ENCODE data around the gene GNPAT. TPM values are rescaled to one million over a fixed set of nuclear protein-coding genes. Genes with fewer than 3 reads are reported as not detected.

GNPAT gene
- total and polyA plus RNA-seq, 2 experiments from 2014 or later = 37.6 to 47.2 TPM

- no peaks in the 10 kb centered on the region for H3K9me2 ChIP-seq (ENCODE audit: insufficient read depth)
- no peaks in the 10 kb centered on the region for H3K4me1 ChIP-seq (ENCODE audit: insufficient read depth)
- peaks cover 5% of the 10 kb centered on the region; the same call in 1 of the 2 replicates for H3K36me3 ChIP-seq (ENCODE audit: low read depth)
- no peak overlapping the region for H2AFZ ChIP-seq
- no peak overlapping the region for H3K4me2 ChIP-seq (ENCODE audit: unreplicated experiment)
- TF ChIP-seq EZH2 (IDR thresholded peaks at IDR 0.05; ENCODE audit: insufficient read depth, poor library complexity, severe bottlenecking) (no peak), EZH2phosphoT487 (IDR thresholded peaks at IDR 0.05; ENCODE audit: insufficient read depth, low read depth) (no peak)
- no peaks in the 10 kb centered on the region for H3K27me3 ChIP-seq (replicated peaks; ENCODE audit: insufficient read depth)
- no peaks in the 10 kb centered on the region for H4K20me1 ChIP-seq (ENCODE audit: insufficient read depth)
- no peak overlapping the region for H3K9ac ChIP-seq
- no peak overlapping the region for H3K27ac ChIP-seq
- no peak for DNase-seq
- in situ Hi-C loops (cut with MboI) = no loop called here
- H3K4me3 ChIP-seq = no peak overlapping the region
- H3K9me3 ChIP-seq (ENCODE audit: low read depth) = no peaks in the 10 kb centered on the region
- WGBS, 2 experiments (ENCODE audit: low coverage in 1 of 2, low lambda C conversion rate in 2 of 2, missing lambda C conversion rate in 2 of 2) = 88 to 92% methylated on average over 10 of the region's 10 CpGs
- H3F3A ChIP-seq (ENCODE audit: insufficient read depth) = no peaks in the 10 kb centered on the region
- peaks cover 57% of the 10 kb centered on the region for H3K79me2 ChIP-seq (ENCODE audit: insufficient read depth)
Measured at GRCh38 chr1:231231511-231231910, 9.5 kb upstream of the GNPAT start.

- no peaks in the 10 kb centered on the region for H3K27me3 ChIP-seq (replicated peaks; ENCODE audit: insufficient read depth)
- H3K9me2 ChIP-seq (ENCODE audit: insufficient read depth) = no peaks in the 10 kb centered on the region
- 90 to 91% methylated on average over 14 of the region's 14 CpGs for WGBS, 2 experiments (ENCODE audit: low coverage in 1 of 2, low lambda C conversion rate in 2 of 2, missing lambda C conversion rate in 2 of 2)
- no peaks in the 10 kb centered on the region for H3K9me3 ChIP-seq (ENCODE audit: low read depth)
- H3K4me2 ChIP-seq (ENCODE audit: unreplicated experiment) = no peak overlapping the region
- no peak for DNase-seq
- TF ChIP-seq EZH2phosphoT487 (IDR thresholded peaks at IDR 0.05; ENCODE audit: insufficient read depth, low read depth) (no peak), EZH2 (IDR thresholded peaks at IDR 0.05; ENCODE audit: insufficient read depth, poor library complexity, severe bottlenecking) (no peak)
- H3K4me1 ChIP-seq (ENCODE audit: insufficient read depth) = no peaks in the 10 kb centered on the region
- no peak overlapping the region for H2AFZ ChIP-seq
- H3K36me3 ChIP-seq (ENCODE audit: low read depth) = peaks cover 4% of the 10 kb centered on the region; the same call in 1 of the 2 replicates
- no peaks in the 10 kb centered on the region for H3F3A ChIP-seq (ENCODE audit: insufficient read depth)
- H3K27ac ChIP-seq = no peak overlapping the region
- H3K4me3 ChIP-seq = no peak overlapping the region
- in situ Hi-C loops (cut with MboI) = no loop called here
- no peaks in the 10 kb centered on the region for H4K20me1 ChIP-seq (ENCODE audit: insufficient read depth)
- H3K79me2 ChIP-seq (ENCODE audit: insufficient read depth) = peaks cover 61% of the 10 kb centered on the region
- no peak overlapping the region for H3K9ac ChIP-seq
Measured at GRCh38 chr1:231232870-231233734, 7.9 kb upstream of the GNPAT start.

- Histone ChIP-seq H3F3A (ENCODE audit: insufficient read depth) (no peaks in the 10 kb centered on the region), H3K27me3 (replicated peaks; ENCODE audit: insufficient read depth) (no peaks in the 10 kb centered on the region), H3K9ac (no peak overlapping the region), H2AFZ (no peak overlapping the region), H3K79me2 (ENCODE audit: insufficient read depth) (peaks cover 61% of the 10 kb centered on the region), H3K4me2 (ENCODE audit: unreplicated experiment) (no peak overlapping the region), H3K9me2 (ENCODE audit: insufficient read depth) (no peaks in the 10 kb centered on the region), H4K20me1 (ENCODE audit: insufficient read depth) (no peaks in the 10 kb centered on the region), H3K4me3 (no peak overlapping the region), H3K4me1 (ENCODE audit: insufficient read depth) (no peaks in the 10 kb centered on the region), H3K27ac (no peak overlapping the region), H3K9me3 (ENCODE audit: low read depth) (no peaks in the 10 kb centered on the region), H3K36me3 (ENCODE audit: low read depth) (peaks cover 11% of the 10 kb centered on the region; the same call in 1 of the 2 replicates)
- 78 to 80% methylated on average over 8 of the region's 8 CpGs for WGBS, 2 experiments (ENCODE audit: low coverage in 1 of 2, low lambda C conversion rate in 2 of 2, missing lambda C conversion rate in 2 of 2)
- TF ChIP-seq EZH2 (IDR thresholded peaks at IDR 0.05; ENCODE audit: insufficient read depth, poor library complexity, severe bottlenecking) (no peak), EZH2phosphoT487 (IDR thresholded peaks at IDR 0.05; ENCODE audit: insufficient read depth, low read depth) (no peak)
- no peak for DNase-seq
- in situ Hi-C loops (cut with MboI) = no loop called here
Measured at GRCh38 chr1:231233735-231234417, 7.1 kb upstream of the GNPAT start.

- no peak overlapping the region for H3K9ac ChIP-seq
- no peak overlapping the region for H3K27ac ChIP-seq
- H3K36me3 ChIP-seq (ENCODE audit: low read depth) = peaks cover 11% of the 10 kb centered on the region; the same call in 1 of the 2 replicates
- H3K4me1 ChIP-seq (ENCODE audit: insufficient read depth) = no peaks in the 10 kb centered on the region
- TF ChIP-seq EZH2 (IDR thresholded peaks at IDR 0.05; ENCODE audit: insufficient read depth, poor library complexity, severe bottlenecking) (no peak), EZH2phosphoT487 (IDR thresholded peaks at IDR 0.05; ENCODE audit: insufficient read depth, low read depth) (no peak)
- H2AFZ ChIP-seq = no peak overlapping the region
- no peak overlapping the region for H3K4me3 ChIP-seq
- no peaks in the 10 kb centered on the region for H3F3A ChIP-seq (ENCODE audit: insufficient read depth)
- H3K27me3 ChIP-seq (replicated peaks; ENCODE audit: insufficient read depth) = no peaks in the 10 kb centered on the region
- no peaks in the 10 kb centered on the region for H3K9me2 ChIP-seq (ENCODE audit: insufficient read depth)
- in situ Hi-C loops (cut with MboI) = no loop called here
- H3K9me3 ChIP-seq (ENCODE audit: low read depth) = no peaks in the 10 kb centered on the region
- H3K79me2 ChIP-seq (ENCODE audit: insufficient read depth) = peaks cover 65% of the 10 kb centered on the region
- H4K20me1 ChIP-seq (ENCODE audit: insufficient read depth) = no peaks in the 10 kb centered on the region
- no peak overlapping the region for H3K4me2 ChIP-seq (ENCODE audit: unreplicated experiment)
- no peak for DNase-seq
- 69 to 77% methylated on average over 3 of the region's 3 CpGs for WGBS, 2 experiments (ENCODE audit: low coverage in 1 of 2, low lambda C conversion rate in 2 of 2, missing lambda C conversion rate in 2 of 2)
Measured at GRCh38 chr1:231234506-231234905, 6.5 kb upstream of the GNPAT start.
